ENCODE results near the gene LMF2. TPM values are rescaled to one million over a fixed set of nuclear protein-coding genes. Genes with fewer than 3 reads are reported as not detected.

LMF2 gene
- total RNA-seq, 1 experiment from 2014 or later = 56.9 TPM

- ATAC-seq = peak; percentile 47
- peaks cover 11 to 71% of the 10 kb centered on the region in 2 experiments; a peak in 3 of 4 replicates for H3K4me1 ChIP-seq (ENCODE audit: control insufficient read depth in 1 of 2, insufficient read depth in 2 of 2, low read length in 2 of 2)
- CTCF ChIA-PET = no interaction called here
Measured at GRCh38 chr22:50529897-50530579, 22.5 kb upstream of the LMF2 start, which contains the start of gene TYMP. Gene TYMP (minus strand): TSS chr22:50530012. CDS start chr22:50529709, 303 bp downstream.

More at GRCh38 chr22:50529897-50530579, 22.5 kb upstream of the LMF2 start, which contains the start of gene TYMP:
- peak within 1 kb of the TSS; percentile 100 for H3K27ac ChIP-seq (ENCODE audit: low read depth, low read length)
- ChIA-PET POLR2A (interaction anchor here (0.6 to 1.4 kb wide), 2 partner anchors 16 to 108 kb away, joined by 3 to 7 read pairs; partner anchors contain the start of gene KLHDC7B), RAD21 (ENCODE audit: low non-redundant PET in 1 of 2, low total read pairs in 2 of 2, uncharacterized antibody in 2 of 2, unreplicated experiment in 2 of 2) (no interaction called here)
- TF ChIP-seq SRF (IDR thresholded peaks at IDR 0.05; ENCODE audit: low read depth) (no peak), POLR2AphosphoS5 (IDR thresholded peaks at IDR 0.05; ENCODE audit: low read depth, low read length) (peak; percentile 46), CBX3 (IDR thresholded peaks at IDR 0.05; ENCODE audit: low read depth) (no peak), ZFX (IDR thresholded peaks at IDR 0.05) (peak; percentile 61; the same call in 1 of the 2 replicates), TCF7L2 (IDR thresholded peaks at IDR 0.05; ENCODE audit: borderline replicate concordance, extremely low read depth, insufficient read depth, insufficient read length) (peak; percentile 20), CEBPB (IDR thresholded peaks at IDR 0.05; ENCODE audit: low read depth) (no peak), POLR2A (IDR thresholded peaks at IDR 0.05; ENCODE audit: borderline replicate concordance, extremely low read depth, insufficient read depth, insufficient read length) (peak; percentile 31), ATF3 (IDR thresholded peaks at IDR 0.05) (no peak), JUND (IDR thresholded peaks at IDR 0.05) (no peak), REST (IDR thresholded peaks at IDR 0.05; ENCODE audit: low read depth) (no peak)
- H2AFZ ChIP-seq (ENCODE audit: low read depth, low read length, poor library complexity, severe bottlenecking) = no peak within 1 kb of the TSS
- intact Hi-C loops (cut with micrococcal nuclease) = loop anchor here (5.0 kb wide), 1 partner anchor 92 kb away; no protein-coding TSS in a partner anchor
- no peaks in the 10 kb centered on the region for H3K9me2 ChIP-seq (ENCODE audit: insufficient read depth)
- H3K4me2 ChIP-seq (ENCODE audit: low read length) = peak within 1 kb of the TSS; percentile 93
- H3K27me3 ChIP-seq (ENCODE audit: insufficient read depth, low read length) = no peaks in the 10 kb centered on the region
- BruUV-seq (replicated peaks) = no TSS peak
- peaks cover 7% of the 10 kb centered on the region; the same call in 1 of the 2 replicates for H3K79me2 ChIP-seq (ENCODE audit: insufficient read depth, low read length)
- H4K20me1 ChIP-seq (ENCODE audit: insufficient read depth) = no peaks in the 10 kb centered on the region
- peak within 1 kb of the TSS; percentile 91 for H3K9ac ChIP-seq (ENCODE audit: low read length)
- no peaks in the 10 kb centered on the region for H3K36me3 ChIP-seq (ENCODE audit: control insufficient read depth in 1 of 2, insufficient read depth in 2 of 2, low read length in 2 of 2)
- peak within 1 kb of the TSS; percentile 92 to 96 for H3K4me3 ChIP-seq (replicated peaks in 1 of 2; ENCODE audit: low read depth in 1 of 2, low read length in 2 of 2)
- peak; percentile 73 for DNase-seq (ENCODE audit: low read depth, low spot score)
- no peaks in the 10 kb centered on the region for H3K9me3 ChIP-seq (ENCODE audit: control insufficient read depth in 1 of 2, insufficient read depth in 1 of 2, low read depth in 1 of 2, low read length in 2 of 2)
